Body of pancreas (tissue), 4 donors: ENCODE results near the gene CEP192.

Experiments used
- POLR2A ChIP-seq, 3 donors: fragments of 450-650 bp; IDR thresholded peaks; one replicate each; pipeline ENCODE4 v1.6.1; 2016; ENCODE audit warnings: antibody characterized with exemption in 3 of 3, mild to moderate bottlenecking in 2 of 3
- TF ChIP-seq, protein P1 (sequence below), 7 experiments: fragments of 450-650 bp in 4 of 7; fragments of 200-600 bp in 3 of 7; sonication (generic) in 3 of 7; IDR thresholded peaks; one replicate each; pipeline ENCODE4 v1.5.1; 2016 to 2019; ENCODE audit warnings: antibody characterized with exemption in 7 of 7

- TF ChIP-seq, protein P1, sequence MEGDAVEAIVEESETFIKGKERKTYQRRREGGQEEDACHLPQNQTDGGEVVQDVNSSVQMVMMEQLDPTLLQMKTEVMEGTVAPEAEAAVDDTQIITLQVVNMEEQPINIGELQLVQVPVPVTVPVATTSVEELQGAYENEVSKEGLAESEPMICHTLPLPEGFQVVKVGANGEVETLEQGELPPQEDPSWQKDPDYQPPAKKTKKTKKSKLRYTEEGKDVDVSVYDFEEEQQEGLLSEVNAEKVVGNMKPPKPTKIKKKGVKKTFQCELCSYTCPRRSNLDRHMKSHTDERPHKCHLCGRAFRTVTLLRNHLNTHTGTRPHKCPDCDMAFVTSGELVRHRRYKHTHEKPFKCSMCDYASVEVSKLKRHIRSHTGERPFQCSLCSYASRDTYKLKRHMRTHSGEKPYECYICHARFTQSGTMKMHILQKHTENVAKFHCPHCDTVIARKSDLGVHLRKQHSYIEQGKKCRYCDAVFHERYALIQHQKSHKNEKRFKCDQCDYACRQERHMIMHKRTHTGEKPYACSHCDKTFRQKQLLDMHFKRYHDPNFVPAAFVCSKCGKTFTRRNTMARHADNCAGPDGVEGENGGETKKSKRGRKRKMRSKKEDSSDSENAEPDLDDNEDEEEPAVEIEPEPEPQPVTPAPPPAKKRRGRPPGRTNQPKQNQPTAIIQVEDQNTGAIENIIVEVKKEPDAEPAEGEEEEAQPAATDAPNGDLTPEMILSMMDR (IDR thresholded peaks at IDR 0.05), result no peak
- peak; percentile 65 to 90 (median 85) for TF ChIP-seq POLR2A (IDR thresholded peaks at IDR 0.05)
These were observed at the start of gene CEP192 for GRCh38 chr18:12990967-12991820.
